ENCODE data around the gene PRKAG2. TPM values are rescaled to one million over a fixed set of nuclear protein-coding genes. Genes with fewer than 3 reads are reported as not detected.

PRKAG2 gene
- total and polyA plus RNA-seq, 5 donors, result 162 to 298 (median 181) TPM

DNA sequence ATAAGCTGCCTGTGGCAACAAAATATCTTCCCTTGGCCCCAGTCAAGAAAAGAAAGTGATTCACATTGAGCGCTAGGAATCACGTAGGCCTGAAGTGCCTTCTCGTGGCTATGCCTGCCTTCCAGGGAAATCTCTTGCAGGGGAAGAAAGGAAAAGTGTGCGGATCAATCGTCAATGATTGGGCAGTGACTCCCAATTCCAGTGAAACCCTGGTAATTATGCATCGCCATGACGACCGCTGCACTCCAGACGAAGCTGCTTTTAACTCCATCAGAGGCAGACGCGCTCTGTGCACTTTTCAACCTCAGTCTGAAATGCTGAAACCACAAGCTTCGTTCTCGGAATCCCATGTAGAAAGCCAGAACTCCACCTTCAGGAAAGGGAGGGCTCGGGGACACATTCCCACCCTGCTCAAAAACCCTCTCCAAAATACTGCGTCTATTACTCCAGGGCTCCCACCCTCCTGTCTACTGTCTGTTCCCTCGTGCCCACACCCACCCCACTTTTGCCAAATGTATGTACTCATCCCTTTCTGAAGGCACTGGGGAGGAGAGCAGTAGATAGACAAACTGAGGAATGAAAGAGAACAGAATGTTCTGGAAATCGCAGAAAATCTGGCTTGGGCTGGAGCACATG is 24.2 kb upstream of the PRKAG2 start:
- H3K4me3 ChIP-seq (ENCODE audit: low read length), result no peak overlapping the region
- H3K9me3 ChIP-seq (ENCODE audit: control insufficient read depth, low read length), result no peaks in the 10 kb centered on the region
- ATAC-seq, result no peak
- intact Hi-C loops (cut with DNase I), result no loop called here
- H3K4me1 ChIP-seq (ENCODE audit: control insufficient read depth, insufficient read depth, low read length), result no peaks in the 10 kb centered on the region
- H3K27me3 ChIP-seq (ENCODE audit: control insufficient read depth, insufficient read depth), result no peaks in the 10 kb centered on the region
- no peak for DNase-seq
- 70% methylated on average over 17 of the region's 17 CpGs for WGBS
- H3K27ac ChIP-seq (ENCODE audit: low read length), result no peak overlapping the region

- WGBS, result 75% methylated on average over 5 of the region's 5 CpGs
- Histone ChIP-seq H3K27ac (ENCODE audit: low read length) (no peak overlapping the region), H3K4me1 (ENCODE audit: control insufficient read depth, insufficient read depth, low read length) (no peaks in the 10 kb centered on the region), H3K4me3 (ENCODE audit: low read length) (no peak overlapping the region), H3K27me3 (ENCODE audit: control insufficient read depth, insufficient read depth) (no peaks in the 10 kb centered on the region), H3K9me3 (ENCODE audit: control insufficient read depth, low read length) (no peaks in the 10 kb centered on the region)
- ATAC-seq (no peak), DNase-seq (no peak)
- intact Hi-C loops (cut with DNase I), result no loop called here
Measured at GRCh38 chr7:151900591-151900985, 23.7 kb upstream of the PRKAG2 start.

DNA sequence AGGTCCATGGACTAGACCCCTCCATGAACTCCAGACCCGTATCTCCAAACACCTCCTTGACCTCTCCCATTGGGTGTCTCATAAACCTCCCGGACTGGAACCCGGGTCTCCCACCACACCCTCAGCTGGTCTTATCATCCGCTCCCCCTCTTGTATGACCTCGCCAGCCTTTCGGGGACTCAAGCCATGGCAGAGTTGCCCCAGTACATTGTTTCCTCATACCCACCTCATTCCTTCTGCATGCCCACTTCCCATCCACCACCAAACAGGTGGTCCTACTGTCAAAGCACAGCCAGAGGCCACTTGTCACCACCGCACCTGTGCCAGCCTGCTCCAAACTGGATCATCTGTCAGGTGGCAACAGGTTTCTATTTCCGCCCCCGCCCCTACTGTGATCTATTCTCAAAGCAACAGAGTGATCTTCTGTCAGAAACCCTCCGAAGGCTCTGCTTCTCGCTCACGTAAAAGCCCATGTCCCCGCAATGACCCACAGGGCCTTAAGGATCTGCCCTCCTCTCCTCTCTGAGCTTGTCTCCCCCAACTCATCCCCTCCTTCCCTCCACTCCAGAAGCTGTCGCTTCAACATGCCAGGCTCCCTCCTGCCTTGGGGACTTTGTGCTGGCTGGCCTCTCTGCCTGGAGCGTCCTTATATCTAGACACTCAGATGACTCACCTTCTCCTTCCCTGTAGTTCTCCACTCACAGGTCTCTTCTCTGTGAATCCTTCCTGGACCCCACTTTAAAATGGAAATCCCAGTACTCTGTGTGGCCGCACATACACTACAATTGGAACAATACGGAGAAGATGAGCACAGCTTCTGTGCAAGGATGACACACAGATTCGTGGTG is 22.8 kb upstream of the PRKAG2 start:
- ATAC-seq (no peak), DNase-seq (no peak)
- intact Hi-C loops (cut with DNase I), result no loop called here
- no peak overlapping the region for H3K27ac ChIP-seq (ENCODE audit: low read length)
- no peaks in the 10 kb centered on the region for H3K4me1 ChIP-seq (ENCODE audit: control insufficient read depth, insufficient read depth, low read length)
- H3K9me3 ChIP-seq (ENCODE audit: control insufficient read depth, low read length), result no peaks in the 10 kb centered on the region
- H3K27me3 ChIP-seq (ENCODE audit: control insufficient read depth, insufficient read depth), result no peaks in the 10 kb centered on the region
- H3K4me3 ChIP-seq (ENCODE audit: low read length), result no peak overlapping the region
- 87% methylated on average over 18 of the region's 18 CpGs for WGBS

- no peak for ATAC-seq
- H3K9me3 ChIP-seq (ENCODE audit: control insufficient read depth, low read length), result no peaks in the 10 kb centered on the region
- H3K4me1 ChIP-seq (ENCODE audit: control insufficient read depth, insufficient read depth, low read length), result no peaks in the 10 kb centered on the region
- no peak for DNase-seq
- intact Hi-C loops (cut with DNase I), result no loop called here
- whole genome bisulfite sequencing, result 86% methylated on average over 18 of the region's 18 CpGs
- no peak overlapping the region for H3K4me3 ChIP-seq (ENCODE audit: low read length)
- H3K27me3 ChIP-seq (ENCODE audit: control insufficient read depth, insufficient read depth), result no peaks in the 10 kb centered on the region
- no peak overlapping the region for H3K27ac ChIP-seq (ENCODE audit: low read length)
Measured at GRCh38 chr7:151897951-151898686, 21.2 kb upstream of the PRKAG2 start.

- WGBS, result 17% methylated on average over 16 of the region's 16 CpGs
- DNase-seq (no peak), ATAC-seq (peak; percentile 55 to 69)
- Histone ChIP-seq H3K4me1 (ENCODE audit: control insufficient read depth, insufficient read depth, low read length) (no peaks in the 10 kb centered on the region), H3K9me3 (ENCODE audit: control insufficient read depth, low read length) (no peaks in the 10 kb centered on the region), H3K27me3 (ENCODE audit: control insufficient read depth, insufficient read depth) (no peaks in the 10 kb centered on the region), H3K4me3 (ENCODE audit: low read length) (no peak overlapping the region), H3K27ac (ENCODE audit: low read length) (no peak overlapping the region)
- intact Hi-C loops (cut with DNase I), result no loop called here
Measured at GRCh38 chr7:151897161-151897731, 20.3 kb upstream of the PRKAG2 start.

DNA sequence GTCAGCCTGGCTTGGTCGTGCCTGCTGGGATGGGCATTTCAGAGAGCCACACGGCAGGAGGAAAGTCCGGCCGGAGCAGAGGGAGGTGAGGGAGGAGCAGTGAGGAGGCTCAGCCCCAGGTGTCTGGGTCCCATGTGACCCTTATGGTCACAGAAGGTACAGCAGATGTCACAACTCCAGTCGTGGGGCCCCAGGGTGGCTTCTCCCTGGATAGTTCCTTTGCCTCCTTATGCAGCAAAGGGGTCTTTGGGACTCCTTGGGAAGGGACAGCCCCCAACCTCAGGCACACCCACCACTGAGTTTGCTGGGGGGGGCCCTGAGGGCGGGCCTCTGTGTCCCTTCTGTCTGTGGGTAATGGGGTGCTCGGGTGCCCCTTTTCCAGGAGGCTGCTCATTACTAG is 19.6 kb upstream of the PRKAG2 start:
- Histone ChIP-seq H3K27me3 (ENCODE audit: control insufficient read depth, insufficient read depth) (no peaks in the 10 kb centered on the region), H3K4me1 (ENCODE audit: control insufficient read depth, insufficient read depth, low read length) (no peaks in the 10 kb centered on the region), H3K9me3 (ENCODE audit: control insufficient read depth, low read length) (no peaks in the 10 kb centered on the region), H3K27ac (ENCODE audit: low read length) (no peak overlapping the region), H3K4me3 (ENCODE audit: low read length) (no peak overlapping the region)
- ATAC-seq (peak in 1 of 2 donors; percentile 22), DNase-seq (no peak)
- 76% methylated on average over 7 of the region's 7 CpGs for WGBS
- intact Hi-C loops (cut with DNase I), result no loop called here

- Histone ChIP-seq H3K4me3 (ENCODE audit: low read length) (no peak overlapping the region), H3K9me3 (ENCODE audit: control insufficient read depth, low read length) (no peaks in the 10 kb centered on the region), H3K27ac (ENCODE audit: low read length) (no peak overlapping the region), H3K4me1 (ENCODE audit: control insufficient read depth, insufficient read depth, low read length) (no peaks in the 10 kb centered on the region), H3K27me3 (ENCODE audit: control insufficient read depth, insufficient read depth) (no peaks in the 10 kb centered on the region)
- DNase-seq, result no peak
- 90% methylated on average over 4 of the region's 4 CpGs for WGBS
- intact Hi-C loops (cut with DNase I), result no loop called here
- ATAC-seq, result no peak
Measured at GRCh38 chr7:151896086-151896485, 19.2 kb upstream of the PRKAG2 start.

GRCh38 chr7:151895631-151896031 is 18.7 kb upstream of the PRKAG2 start:
- Histone ChIP-seq H3K27me3 (ENCODE audit: control insufficient read depth, insufficient read depth) (no peaks in the 10 kb centered on the region), H3K9me3 (ENCODE audit: control insufficient read depth, low read length) (no peaks in the 10 kb centered on the region), H3K27ac (ENCODE audit: low read length) (no peak overlapping the region), H3K4me3 (ENCODE audit: low read length) (no peak overlapping the region), H3K4me1 (ENCODE audit: control insufficient read depth, insufficient read depth, low read length) (no peaks in the 10 kb centered on the region)
- intact Hi-C loops (cut with DNase I), result no loop called here
- no peak for ATAC-seq
- DNase-seq, result no peak
- 81% methylated on average over 10 of the region's 10 CpGs for WGBS

DNA sequence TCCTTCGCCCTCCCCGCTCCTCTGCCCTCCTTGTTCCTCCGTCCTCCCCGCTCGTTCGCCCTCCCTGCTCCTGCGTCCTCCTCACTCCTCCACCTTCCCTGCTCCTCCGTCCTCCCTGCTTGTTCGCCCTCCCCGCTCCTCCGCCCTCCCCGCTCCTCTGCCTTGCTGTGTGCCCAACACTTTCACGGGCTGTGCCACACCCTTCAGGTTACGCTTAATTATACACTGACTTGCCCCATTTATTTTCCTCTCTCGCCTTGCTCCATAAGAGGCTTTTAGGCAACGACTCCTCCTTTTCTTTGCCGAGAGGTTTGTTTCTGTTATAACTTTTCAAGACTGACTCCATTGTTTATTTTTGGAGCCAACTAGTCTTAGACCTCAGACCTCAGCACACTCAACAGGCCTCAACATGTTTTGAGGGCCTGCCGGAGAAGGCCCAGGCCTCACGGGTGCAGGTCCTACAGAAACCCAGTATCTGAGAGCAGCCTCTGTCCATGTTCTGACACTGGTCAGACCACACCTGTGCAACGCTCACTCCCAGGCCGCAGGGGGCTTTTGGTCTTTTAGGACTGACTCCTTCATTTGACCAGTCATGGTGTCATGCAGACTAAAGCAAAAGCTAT is 18.2 kb upstream of the PRKAG2 start:
- Histone ChIP-seq H3K4me3 (ENCODE audit: low read length) (no peak overlapping the region), H3K9me3 (ENCODE audit: control insufficient read depth, low read length) (no peaks in the 10 kb centered on the region), H3K27ac (ENCODE audit: low read length) (no peak overlapping the region), H3K4me1 (ENCODE audit: control insufficient read depth, insufficient read depth, low read length) (no peaks in the 10 kb centered on the region), H3K27me3 (ENCODE audit: control insufficient read depth, insufficient read depth) (no peaks in the 10 kb centered on the region)
- ATAC-seq, result no peak
- WGBS, result 86% methylated on average over 21 of the region's 21 CpGs
- intact Hi-C loops (cut with DNase I), result no loop called here
- DNase-seq, result no peak

- 83% methylated on average over 40 of the region's 40 CpGs for WGBS
- DNase-seq (no peak), ATAC-seq (no peak)
- Histone ChIP-seq H3K27me3 (ENCODE audit: control insufficient read depth, insufficient read depth) (no peaks in the 10 kb centered on the region), H3K4me1 (ENCODE audit: control insufficient read depth, insufficient read depth, low read length) (no peaks in the 10 kb centered on the region), H3K4me3 (ENCODE audit: low read length) (no peak overlapping the region), H3K9me3 (ENCODE audit: control insufficient read depth, low read length) (no peaks in the 10 kb centered on the region), H3K27ac (ENCODE audit: low read length) (no peak overlapping the region)
- intact Hi-C loops (cut with DNase I), result no loop called here
Measured at GRCh38 chr7:151894111-151895007, 17.4 kb upstream of the PRKAG2 start.

All from right cardiac atrium (tissue), 5 donors.